GM21717 (cell line): ENCODE measurements around the gene TTL.
"Not testable (repeated sequence)": the region's sequence is repeated elsewhere in the genome, so short reads cannot be mapped to it uniquely, and the experiment has no call there.

ENCODE experiments used
- ATAC-seq: cut with Tn5 transposase; IDR thresholded peaks from one replicate; pipeline ENCODE4 v1.9.1; 2021; ENCODE audit warnings: mild to moderate bottlenecking, moderate library complexity; ENCODE audit not compliant: unreplicated experiment

Gene TTL

DNA sequence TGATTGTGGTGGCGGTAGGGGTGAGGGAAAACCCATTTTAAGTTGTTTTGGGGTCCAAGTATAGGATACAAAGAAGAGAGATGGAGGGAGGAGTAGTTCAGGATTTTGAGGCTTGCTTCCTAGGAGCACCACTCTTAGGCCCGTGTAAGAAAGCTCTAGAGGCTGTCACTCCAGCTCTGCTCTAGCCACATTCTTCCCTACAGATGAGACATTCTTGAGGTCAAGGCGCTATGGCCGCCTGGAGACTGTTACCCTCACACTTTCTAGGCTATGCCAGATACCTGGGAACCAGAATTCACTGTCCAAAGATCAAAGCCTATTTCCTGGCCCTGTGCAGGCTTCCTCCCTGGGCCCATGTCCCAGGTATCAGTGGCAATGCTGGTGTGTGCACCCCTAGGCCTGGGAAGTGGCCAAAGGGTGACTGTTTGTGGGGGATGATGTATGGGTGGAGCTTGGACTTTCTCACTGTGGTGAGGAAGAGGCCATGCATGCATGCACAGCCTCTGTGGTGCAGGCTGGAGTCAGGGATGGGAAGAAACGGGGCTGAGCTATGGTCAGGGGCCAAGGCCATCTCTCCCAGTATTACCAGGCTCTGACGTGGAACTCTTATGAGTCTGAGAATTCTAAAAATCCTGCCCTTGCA is 7.0 kb upstream of the TTL start:
- ATAC-seq: no peak

DNA sequence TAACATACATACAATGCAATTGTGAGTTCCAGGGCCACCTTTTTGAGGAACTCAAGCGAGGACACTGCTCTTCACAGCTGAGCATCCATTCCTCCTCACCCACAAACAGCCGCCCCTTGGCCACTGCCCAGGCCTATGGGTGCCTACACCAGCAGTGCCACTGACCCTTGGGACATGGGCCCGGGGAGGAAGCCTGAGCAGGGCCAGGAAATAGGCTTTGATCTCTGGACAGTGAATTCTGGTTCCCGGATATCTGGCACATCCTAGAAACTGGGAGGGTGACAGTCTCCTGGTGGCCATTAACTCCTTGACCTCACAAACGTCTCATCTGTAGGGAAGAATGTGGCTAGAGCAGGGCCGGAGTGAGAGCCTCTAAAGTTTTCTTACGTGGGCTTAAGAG is 5.5 kb upstream of the TTL start:
- ATAC-seq: no peak

DNA sequence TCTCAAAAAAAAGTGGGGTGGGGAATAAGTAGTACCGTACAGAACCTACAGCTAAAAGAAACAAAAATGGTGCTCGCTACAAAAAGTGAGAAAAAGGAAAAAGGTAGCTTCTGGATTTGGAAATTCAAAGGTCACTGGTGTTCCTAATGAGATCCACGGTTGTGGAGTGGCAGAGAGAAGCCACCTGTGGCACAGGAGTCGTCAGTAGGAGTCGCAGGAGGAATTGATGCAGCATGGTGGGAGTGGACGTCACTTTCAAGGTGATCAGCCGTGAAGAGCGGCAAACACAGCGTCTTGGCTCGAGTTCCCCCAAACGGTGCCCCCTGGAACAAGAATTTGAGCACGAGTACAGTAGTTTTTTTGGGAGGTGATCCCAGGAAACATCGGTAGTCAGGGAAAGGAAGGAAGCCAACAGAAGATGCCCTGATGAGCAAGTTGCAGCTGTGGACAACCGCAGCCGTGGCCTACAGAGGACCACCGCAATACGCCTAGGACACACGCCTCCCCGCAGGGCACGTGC is 1.4 kb upstream of the TTL start:
- no peak for ATAC-seq

DNA sequence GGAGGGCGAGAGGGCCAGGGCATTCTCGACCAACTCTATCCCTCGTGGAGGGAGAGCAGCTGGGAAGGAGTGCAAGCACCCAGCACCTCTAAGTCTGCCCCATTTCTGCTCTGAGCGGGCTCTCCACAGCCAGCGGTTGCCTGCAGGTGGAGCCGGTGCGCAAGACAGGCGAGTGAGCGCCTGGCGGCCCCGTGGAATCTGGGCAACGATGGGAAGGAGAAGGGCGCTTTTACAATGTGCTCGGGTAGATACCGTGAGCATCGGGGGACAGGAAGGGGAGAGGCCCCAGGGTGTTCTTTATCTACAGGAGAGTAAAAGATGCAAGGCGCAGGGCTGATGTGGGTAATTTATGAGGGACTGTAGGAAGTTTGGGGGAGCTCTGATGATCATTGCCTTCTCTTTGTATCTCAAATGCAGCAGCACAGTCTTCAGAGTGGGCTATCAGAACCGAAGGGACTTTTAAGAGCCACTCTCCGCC is 867 bp upstream of the TTL start:
- ATAC-seq: peak; percentile 72

DNA sequence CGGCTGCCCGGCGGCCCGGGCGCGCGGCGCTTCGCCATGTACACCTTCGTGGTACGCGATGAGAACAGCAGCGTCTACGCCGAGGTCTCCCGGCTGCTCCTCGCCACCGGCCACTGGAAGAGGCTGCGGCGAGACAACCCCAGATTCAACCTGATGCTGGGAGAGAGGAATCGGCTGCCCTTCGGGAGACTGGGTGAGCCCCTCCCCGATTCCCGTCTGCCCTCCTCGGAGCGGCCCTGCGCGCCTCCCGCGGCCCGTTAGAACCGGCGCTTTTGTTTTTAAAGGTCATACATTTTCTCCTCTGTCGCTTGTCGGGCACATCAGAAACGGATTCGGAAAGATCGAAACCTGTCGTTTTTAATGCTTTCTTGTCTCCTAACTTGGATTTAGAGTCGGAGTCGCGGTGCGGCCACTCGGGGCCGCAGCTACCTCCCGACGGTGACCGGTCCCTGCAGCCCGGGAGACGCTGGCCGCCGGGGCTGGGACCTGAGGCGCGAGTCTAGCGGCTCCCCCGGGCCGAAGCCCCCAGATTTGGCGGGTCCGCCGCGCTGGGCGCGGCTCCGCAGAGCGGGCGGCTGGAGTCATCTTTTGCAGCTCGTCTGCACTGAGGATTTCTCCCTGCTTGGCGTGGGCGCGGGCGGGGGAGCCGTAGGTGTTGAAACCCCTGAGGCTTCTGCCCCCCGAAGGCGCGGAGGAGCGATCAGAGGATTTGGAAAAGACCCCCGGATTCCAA is 519 bp downstream of the TTL start:
- peak; percentile 26 for ATAC-seq

DNA sequence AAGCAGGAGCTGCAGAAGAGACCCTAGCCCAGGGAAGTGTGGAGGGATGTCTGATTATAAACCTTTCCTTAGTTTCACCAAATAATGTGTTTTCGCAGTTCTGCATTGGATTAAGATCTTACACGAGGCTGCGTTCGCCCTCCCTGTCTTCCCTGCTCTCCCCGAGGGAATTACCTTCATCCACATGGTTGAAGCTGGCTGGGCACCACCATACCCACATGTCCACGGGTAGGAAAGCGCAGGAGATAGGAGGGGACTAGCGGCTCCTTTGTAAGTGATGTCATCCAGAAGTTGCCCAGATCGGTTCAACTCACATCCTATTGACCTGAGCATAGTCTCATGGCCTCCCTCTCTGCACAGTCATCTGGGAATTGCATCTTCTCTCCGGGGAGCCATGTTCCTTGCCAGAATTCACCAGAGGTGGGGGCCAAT is 1.1 kb downstream of the TTL start:
- ATAC-seq: no peak

DNA sequence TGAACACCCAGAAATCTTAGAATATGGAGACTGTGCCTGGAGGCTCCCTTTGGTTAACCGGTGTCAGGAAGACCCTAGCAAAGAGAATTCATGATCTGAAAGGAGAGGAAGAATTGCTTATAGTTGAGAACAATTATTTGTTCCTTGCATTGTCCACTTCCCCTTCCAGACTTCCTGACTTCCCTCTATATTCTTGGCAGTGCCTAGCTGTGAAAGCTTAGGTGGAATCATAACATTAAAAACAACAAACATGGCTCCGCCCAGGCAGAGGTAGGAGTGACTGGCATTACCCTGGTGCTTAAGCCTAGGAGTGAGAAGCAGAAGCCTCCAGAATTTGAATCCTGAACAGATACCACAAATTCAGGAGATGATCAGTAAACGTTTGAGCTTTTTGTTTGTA is 1.9 kb downstream of the TTL start:
- ATAC-seq: no peak

DNA sequence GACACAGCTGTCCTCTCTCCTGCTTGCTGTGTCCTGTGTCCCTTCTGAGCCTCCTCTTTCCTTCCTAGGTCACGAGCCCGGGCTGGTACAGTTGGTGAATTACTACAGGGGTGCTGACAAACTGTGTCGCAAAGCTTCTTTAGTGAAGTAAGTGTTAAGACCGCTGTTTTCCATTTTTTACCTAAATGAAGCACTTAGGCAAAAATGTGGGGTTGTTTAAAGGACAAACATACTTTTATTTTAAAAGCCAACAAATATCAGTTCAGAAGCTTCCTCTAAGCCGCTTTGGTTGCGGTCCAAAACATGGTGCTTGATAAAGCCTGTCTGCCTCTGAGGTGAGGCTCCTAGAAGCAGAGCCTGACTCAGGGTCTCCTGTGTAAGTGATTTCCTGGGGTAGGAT is 3.9 kb downstream of the TTL start:
- no peak for ATAC-seq

DNA sequence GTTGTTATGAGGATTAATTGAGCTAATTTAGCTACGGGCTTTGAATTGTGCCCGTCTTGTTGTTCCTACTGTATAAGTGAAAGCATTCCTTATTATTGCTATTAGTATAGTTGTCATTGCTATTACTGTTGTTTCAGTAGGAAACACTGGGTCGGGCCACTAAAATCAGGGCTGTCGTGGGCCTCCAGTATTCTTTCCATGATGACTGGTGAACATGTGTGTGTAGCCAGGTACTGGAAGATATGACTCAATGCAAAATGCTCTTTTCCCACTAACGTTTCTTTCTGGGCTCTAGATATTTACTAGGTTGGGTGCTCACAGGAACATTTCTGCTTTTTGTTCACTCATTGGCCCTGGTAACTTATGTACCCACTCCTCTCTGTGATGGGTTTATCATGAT is 4.9 kb downstream of the TTL start:
- ATAC-seq: no peak

DNA sequence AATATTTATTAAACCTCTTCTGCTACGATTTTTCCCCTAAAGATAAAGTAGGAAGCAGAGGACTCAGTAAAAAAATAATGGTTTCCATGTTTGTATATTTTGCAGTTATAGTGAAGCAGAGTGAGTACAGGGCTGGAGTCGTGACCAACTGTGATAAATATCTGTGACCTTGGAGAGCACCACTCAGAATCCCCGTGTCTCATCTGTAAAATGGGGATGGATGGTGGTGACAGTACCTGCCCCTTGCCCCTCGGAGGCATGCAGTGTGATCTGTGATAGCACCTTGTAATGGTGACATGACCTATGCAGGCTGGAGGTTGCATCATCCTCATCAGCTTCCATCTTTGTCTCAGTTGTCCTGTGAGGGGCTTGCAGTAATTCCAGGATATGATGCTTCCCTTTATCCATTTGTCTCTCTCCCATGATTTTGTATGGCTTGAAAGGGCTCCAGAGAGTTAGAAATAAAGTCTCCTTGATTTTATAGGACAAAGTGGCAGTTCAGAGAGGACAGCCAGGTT is 5.5 kb downstream of the TTL start:
- ATAC-seq: no peak

DNA sequence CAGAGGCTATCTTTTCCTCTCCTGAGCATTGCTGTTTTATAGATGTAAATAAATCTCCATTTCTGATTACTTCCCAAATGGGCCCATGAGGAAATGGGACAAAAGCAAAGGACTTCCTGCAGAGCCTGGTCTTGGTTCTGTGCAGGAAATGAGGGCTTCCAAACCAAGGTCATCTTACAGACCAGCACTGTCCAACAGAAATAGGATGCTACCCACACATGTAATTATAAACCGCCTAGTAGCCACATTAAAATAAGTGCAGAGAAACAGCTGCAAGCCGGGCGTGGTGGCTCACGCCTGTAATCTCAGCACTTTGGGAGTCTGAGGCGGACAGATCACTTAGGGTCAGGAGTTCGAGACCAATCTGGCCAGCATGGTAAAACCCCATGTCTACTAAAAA is 6.2 kb downstream of the TTL start:
- no peak for ATAC-seq

DNA sequence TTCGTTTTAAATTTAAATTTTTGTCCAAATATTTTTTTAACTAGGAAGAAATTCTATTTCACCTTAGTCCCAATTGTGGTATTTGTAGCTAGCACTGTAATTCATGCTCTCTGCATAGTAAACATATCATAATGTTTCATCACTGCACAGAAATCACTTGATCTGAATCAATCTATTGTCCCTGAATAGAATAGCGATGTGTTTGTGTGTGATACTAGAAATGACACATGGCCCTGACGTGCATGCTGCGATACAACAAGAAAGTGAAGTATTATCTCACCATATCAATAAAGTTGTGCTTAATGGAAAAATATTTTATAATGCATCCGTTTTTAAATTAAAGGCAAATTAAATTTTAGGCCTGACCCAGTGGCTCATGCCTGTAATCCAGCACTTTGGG is 10.0 kb downstream of the TTL start:
- ATAC-seq: no peak

DNA sequence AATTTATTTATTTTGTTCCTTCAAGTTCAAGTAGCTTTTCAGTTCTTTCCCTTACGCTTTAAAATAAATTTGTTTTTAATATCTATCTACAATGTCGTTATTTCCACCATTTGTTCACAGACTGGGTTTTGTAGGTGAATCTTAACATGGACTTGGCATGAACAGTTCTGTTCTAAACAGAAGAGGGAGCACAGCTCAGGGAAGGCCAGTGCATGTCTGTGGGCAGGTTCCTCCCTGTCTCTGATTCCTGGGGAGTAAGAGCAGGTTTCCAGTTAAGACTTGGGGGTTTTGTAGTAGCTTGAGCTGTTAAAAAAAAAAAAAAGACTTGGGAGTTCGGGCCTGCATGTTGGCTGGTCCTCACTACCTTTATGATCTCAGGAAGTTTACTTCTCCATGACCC is 11.1 kb downstream of the TTL start:
- ATAC-seq: no peak

DNA sequence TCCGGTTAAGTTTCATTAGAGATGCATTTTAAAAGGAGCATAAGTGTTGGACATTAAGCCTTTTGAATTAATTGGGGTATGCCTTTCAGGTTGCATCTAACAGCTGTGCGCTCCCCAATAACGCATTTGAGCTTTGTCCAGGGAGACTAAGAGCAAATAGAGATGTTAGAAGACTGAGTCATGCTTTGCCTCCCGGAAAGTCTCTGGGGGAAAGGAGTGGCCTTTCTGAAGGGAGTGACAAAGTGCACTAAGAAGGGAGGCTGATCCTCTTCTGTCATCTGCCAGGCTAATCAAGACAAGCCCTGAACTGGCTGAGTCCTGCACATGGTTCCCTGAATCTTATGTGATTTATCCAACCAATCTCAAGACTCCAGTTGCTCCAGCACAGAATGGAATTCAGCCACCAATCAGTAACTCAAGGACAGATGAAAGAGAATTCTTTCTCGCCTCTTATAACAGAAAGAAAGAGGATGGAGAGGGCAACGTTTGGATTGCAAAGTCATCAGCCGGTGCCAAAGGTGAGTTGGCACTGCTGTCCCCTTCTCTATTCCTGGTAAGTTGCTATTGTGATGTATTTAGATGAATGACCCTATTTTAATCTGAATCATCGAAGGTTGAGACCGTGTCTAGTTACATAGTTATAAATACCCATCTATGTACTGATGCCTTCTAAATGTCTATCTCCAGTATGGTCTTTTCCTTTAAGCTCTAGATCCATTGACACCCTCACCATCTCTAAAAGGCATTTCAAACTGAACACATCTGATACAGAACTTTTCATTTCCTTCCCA is 12.1 kb downstream of the TTL start:
- no peak for ATAC-seq

DNA sequence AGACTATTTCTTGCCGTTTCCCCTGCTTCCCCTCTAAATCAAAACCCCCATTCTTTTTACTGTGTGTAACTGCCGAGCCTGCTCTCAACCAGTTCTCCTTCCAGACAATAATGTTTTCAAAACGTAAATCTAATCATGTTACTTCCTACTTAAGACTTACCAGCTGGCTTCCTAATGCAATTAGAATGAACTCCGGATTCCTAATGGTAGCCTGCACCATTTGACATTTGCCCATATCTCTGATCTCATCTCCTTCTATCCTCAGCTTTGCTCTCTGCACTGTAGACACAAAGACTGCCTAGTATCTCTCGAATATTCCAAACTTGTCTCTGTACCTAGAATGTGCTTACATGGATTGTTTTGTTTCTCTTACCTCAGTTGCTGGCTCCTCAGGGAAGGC is 12.9 kb downstream of the TTL start:
- no peak for ATAC-seq

DNA sequence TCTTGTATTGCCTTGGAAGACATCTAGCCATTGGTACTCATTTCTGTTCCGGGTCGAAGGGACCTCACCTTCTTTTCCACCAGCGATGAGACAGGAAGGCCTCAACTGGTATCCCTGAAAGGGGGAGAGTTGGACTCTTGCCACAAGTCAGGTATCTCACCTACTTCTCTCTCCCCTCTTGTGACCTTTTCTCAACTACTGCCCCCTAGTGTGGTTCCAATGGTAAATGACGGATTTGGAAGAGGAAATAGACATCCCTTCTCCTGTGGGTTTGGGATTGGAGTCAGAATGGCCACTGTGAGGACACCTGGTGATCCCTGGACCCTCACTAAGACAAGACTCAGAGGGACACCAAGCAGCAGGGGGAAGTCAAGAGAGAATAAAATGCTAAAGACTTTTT is 13.9 kb downstream of the TTL start:
- not testable (repeated sequence) for ATAC-seq

DNA sequence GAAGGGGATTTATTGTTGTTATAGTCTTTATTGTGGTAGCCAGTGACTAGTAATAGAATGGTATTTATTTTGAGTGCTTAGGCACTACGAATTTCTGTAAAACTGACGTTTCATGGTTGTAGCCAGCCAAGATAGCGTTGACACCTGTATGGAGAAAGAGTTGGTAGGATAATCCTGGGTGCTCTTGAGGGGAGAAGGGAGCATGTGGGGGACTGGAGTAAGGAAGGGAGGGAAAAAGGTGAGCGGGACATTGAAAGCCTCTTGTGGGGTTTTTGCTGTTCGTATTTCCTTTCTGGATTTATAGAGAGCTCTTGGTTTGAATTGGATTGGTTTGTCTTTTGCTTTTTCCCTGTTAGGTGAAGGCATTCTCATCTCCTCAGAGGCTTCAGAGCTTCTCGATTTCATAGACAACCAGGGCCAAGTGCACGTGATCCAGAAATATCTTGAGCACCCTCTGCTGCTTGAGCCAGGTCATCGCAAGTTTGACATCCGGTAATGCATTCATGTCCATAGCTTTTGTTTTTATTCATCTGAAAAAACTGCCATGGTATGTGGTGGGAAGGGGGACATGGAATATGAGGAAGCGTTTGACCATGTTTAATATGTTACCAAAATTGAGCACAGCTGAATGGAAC is 19.0 kb downstream of the TTL start:
- ATAC-seq: not testable (repeated sequence)

DNA sequence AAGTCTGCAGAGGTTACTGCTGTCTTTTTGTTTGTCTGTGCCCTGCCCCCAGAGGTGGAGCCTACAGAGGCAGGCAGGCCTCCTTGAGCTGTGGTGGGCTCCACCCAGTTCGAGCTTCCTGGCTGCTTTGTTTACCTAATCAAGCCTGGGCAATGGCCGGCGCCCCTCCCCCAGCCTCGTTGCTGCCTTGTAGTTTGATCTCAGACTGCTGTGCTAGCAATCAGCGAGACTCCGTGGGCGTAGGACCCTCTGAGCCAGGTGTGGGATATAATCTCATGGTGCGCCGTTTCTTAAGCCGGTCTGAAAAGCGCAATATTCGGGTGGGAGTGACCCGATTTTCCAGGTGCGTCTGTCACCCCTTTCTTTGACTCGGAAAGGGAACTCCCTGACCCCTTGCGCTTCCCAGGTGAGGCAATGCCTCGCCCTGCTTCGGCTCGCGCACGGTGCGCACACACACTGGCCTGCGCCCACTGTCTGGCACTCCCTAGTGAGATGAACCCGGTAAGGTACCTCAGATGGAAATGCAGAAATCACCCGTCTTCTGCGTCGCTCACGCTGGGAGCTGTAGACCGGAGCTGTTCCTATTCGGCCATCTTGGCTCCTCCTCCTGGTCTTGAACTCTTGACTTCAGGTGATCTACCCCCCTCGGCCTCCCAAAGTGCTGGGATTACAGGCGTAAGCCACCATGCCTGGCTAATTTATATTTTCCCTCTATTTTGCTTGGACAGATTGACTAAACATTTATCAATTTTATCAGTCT is 27.5 kb downstream of the TTL start:
- ATAC-seq: not testable (repeated sequence)

DNA sequence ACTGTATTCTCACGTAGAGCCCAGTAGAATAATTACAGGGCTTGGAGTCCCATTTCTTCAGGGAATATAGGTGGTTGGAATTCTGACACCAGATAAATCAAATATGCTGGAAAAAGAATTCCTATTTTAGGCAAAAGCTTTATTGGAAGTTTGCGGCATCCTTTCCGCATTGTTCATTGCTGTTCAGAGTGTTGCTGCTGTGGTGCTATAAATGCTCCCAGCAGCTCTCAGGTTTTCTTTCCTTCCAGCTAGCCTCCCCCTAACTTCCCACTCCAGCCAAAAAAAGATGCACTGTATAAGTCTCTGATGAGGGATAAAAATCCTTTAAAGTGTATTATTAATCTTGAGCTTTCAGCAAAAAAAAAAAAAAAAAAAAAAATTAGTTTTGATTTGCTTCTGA is 34.8 kb downstream of the TTL start:
- no peak for ATAC-seq

DNA sequence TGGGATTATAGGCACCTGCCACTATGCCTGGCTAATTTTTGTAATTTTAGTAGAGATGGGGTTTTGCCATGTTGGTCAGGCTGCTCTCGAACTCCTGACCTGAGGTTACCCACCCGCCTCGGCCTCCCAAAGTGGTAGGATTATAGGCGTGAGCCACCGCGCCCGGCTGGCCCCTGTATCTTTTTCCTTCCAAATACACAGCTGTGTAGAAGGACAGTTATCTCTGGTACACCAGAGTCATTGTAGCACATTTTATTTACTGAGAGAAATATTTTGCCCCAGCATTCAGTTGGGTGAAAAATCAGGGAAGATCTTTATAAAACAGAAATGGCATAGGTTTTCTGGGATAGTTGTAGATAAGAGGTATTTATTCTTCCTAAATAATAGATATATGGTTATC is 36.9 kb downstream of the TTL start:
- no peak for ATAC-seq
